AML-193 (cell line): Measurements from ENCODE around the gene PRPF4.
A peak's percentile ranks its signal among the peaks of the same experiment; 100 is the strongest.

ENCODE experiments used
- DNase-seq, 2 experiments: peaks; one replicate each; lab custom pipeline; 2025; lab: John Stamatoyannopoulos, UW

Gene PRPF4

GRCh38 chr9:113311961-113312360, 36.5 kb downstream of the PRPF4 start:
- no peak for DNase-seq

DNA sequence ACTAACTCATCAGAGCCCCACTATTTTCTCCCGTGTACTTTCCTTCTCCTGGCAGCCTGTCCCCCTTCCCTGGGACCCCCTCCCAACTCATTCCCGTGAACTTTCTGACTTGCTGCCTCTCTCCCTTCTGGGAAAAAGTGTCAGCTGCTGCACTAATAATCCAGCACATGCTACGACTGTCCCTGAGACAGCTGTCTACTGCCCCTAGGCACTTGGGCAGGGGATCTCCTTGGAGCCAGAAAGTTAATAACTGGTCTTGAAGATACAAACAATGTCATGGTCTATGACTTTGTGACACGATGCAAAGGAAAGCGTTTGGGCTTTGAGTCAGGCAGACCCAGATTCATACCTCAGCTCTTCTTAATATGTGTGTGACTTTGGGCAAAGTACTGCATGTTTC, 37.8 kb downstream of the PRPF4 start:
- DNase-seq = no peak

DNA sequence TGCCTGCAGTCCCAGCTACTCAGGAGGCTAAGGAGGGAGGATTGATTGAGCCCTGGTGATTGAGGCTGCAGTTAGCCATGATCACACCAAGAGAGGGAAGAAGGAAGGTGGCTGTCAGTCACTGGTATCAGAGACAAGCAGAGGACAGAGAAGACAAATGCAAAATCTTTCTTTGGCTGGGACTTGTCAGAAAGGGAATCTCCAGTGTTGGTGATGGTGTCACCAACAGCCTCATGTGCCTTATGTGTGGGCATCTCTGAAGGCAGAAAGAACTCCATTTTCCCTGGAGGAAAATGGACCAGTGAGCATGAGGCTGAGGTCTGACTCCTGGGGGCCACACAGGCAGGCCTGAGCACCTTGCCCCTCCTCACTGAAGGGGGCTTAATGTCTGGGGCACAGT, 39.8 kb downstream of the PRPF4 start:
- DNase-seq = no peak

DNA sequence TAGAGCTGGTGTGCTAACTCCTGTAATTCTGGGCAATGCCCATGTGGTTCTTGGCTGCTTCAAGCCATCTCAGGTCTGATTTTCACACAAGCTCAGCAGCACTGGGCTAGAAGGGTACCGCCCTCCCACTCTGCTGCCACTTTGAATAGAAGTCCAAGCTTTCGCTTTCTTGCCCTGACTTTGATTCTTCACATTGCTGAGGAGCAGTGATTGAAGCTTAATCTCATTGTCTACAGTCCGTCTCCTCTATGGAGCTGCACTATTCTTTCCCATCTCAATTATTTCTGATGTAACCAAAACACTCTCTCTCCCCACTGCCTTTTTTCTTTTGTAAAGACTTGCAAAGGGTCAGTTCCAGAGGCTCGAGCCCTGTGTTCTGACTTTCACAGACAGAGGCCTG, 40.6 kb downstream of the PRPF4 start:
- DNase-seq = no peak

DNA sequence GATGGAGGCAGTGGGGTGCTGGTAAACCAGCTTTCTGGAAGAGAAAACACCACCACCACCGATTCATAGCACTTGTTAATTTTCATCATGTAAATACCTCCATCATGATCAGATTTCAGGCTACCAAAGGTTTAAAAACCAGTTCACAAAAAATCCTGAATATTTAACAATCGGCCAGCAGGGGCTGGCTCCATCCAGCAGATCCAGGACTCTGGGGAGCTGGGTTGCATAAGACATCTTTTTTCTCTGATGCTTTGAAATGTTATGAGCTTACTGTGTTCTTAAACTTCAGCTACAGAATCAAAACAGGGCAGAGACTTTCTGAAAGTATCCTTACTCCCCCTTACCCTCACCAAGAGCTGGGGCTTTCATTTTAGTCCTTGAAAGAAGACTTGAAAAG, 42.3 kb downstream of the PRPF4 start:
- no peak for DNase-seq

DNA sequence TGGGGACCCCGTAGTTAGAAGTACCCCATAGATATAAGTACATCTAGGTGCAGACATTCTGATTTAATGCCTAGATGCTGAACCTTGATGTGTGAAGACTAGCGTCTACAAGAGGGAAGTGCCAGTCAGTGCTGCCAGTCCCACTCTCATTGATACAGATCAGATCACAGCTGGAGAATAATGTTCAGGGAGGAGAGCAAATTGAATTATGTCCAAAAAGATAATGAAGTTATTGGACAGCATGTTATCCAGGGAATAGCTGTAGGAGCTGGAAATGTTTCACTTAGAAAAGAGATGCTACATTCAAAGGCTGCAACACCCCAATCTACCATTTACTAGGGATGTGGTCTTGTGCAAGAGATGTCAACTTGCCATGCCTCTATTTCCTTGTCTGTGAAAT, 43.6 kb downstream of the PRPF4 start:
- no peak for DNase-seq

DNA sequence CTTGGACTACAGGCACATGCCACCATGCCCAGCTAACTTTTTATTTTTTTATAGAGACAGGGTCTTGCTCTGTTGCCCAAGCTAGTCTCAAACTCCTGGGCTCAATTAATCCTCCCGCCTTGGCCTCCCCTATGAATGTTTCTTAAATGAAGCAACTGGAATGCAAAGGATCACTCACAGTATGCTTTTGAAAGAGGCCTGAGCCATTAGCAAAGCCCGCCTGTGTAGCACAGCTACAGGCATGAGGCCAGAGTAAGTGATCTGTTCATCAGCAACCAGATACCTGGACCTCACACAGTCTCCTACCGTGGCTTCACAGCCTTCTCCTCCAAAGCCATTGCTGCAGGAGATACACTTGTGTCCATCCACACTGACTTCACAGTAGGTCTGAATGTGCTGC, 44.6 kb downstream of the PRPF4 start:
- DNase-seq = no peak

- DNase-seq = no peak
Measured at GRCh38 chr9:113322671-113323070, 47.2 kb downstream of the PRPF4 start.

DNA sequence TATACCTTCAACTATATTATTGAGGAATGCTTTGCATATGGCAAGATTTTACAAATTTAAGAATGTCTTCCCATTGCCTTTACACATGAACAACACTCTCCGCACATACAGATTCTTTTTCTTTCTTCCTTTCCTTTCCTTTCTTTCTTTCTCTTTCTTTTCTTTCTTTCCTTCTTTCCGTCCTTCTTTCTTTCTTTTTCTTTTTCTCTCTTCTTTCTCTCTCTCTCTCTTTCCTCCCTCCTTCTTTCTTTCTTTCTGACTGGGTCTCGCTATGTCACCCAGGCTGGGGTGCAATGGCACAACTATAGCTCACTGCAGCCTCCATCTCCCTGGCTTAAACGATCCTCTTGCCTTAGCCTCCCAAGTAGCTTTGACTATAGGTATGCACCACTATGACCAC, 50.8 kb downstream of the PRPF4 start:
- no peak for DNase-seq

- DNase-seq = no peak
Measured at GRCh38 chr9:113328045-113328782, 52.8 kb downstream of the PRPF4 start.

DNA sequence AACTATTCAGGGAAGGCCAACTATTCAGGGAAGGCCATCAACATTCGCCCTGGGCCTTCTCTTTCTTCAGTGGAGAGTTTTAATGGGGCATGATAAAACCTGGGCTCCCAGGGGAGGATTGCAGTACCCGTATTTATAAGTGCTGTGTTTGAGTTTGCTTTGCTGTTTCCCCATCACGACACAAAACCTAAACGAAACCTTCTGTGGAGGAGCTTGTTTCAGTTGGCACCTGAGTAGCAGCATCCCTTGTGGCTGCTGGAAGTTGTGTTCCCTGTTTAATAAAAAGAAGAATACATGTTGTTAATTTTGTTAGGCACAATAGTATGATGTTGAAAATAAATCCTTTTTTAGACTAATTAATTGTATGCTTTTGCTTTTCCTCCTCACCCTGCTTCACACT, 56.3 kb downstream of the PRPF4 start:
- DNase-seq = no peak

DNA sequence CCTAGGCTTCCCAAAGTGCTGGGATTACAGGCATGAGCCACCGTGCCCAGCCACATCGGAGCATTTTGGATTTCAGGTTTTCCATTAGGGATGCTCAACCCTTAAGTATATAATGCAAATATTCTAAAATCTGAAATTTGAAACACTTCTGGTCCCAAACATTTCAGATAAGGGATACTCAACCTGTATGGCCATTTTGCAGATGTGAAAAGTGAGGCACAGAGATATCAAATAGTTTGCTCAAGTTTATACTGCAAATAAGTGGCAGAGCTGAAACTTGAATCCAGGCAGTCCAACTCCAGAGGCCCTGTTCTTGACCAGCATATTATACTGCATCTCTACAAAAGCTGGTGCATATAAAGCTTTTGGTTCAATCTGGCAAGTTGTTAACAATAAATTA, 62.3 kb downstream of the PRPF4 start:
- no peak for DNase-seq

DNA sequence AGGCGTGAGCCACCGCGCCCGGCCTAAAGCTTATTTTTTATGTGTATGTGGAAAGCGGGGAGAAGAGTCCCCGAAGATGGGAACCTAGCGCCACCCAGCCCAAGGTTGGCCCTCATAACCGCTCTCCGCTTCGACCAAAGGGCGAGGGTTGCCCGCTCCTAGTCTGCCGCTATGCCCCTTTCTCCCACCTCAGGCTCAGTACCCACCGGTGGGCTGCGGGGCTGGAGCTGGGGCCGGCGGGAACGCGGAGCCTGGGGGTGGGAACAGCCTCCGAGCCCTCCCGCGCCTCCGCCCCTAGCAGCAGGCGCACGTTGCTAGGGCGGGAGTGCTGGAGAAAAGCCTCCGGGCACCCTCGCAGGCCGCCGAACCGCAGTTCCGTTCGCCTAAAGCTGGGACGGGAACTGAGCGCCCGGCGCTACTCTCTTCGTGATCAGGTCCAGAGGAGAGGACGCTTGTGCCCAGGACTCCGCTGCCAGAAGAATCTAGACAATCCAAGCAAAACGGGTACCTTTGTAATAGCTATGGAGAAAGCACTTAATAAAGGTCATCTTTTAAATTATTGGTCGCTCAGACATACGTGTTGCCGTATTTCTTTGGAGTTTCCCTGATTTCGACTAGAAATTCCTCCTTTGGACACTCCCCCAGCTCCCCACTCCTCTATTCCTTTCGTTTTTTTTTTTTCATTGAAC, 64.7 kb downstream of the PRPF4 start, which contains the start of gene WDR31:
Gene WDR31 (minus strand): TSS at position 265 of the 689 bp plus-strand sequence. CDS start 8,253 bp downstream, outside the sequence.
- peak; percentile 72 for DNase-seq

GRCh38 chr9:113341712-113342410, 66.4 kb downstream of the PRPF4 start:
- no peak for DNase-seq
